Memory B cell (primary cell): ENCODE results near the gene IFNGR2.
"Not testable (repeated sequence)": the region's sequence is repeated elsewhere in the genome, so short reads cannot be mapped to it uniquely, and the experiment has no call there.

Source experiments
- ATAC-seq: fragments of 150-1000 bp; cut with Tn5 transposase; 2 replicates; pipeline ENCODE4 v1.10.0; 2021; ENCODE audit warnings: low read depth, mild to moderate bottlenecking, moderate library complexity
- DNase-seq, 2 donors: peaks; one replicate each; pipeline ENCODE4 v3.0.0; 2022; ENCODE audit warnings: low spot score in 2 of 2
- H3K27ac Mint-ChIP-seq: one replicate; pipeline ENCODE4 v1.8.0; 2022; ENCODE audit warnings: mild to moderate bottlenecking, moderate library complexity, mixed read lengths
- H3K27me3 Mint-ChIP-seq: one replicate; pipeline ENCODE4 v1.8.0; 2022; ENCODE audit warnings: mixed read lengths
- H3K36me3 Mint-ChIP-seq: one replicate; pipeline ENCODE4 v1.8.0; 2022; ENCODE audit warnings: mild to moderate bottlenecking, mixed read lengths
- H3K4me1 Mint-ChIP-seq: one replicate; pipeline ENCODE4 v1.8.0; 2022; ENCODE audit warnings: mixed read lengths
- H3K4me3 Mint-ChIP-seq: one replicate; pipeline ENCODE4 v1.8.0; 2022; ENCODE audit warnings: mild to moderate bottlenecking, moderate library complexity, mixed read lengths
- H3K9me3 Mint-ChIP-seq: one replicate; pipeline ENCODE4 v1.8.0; 2022; ENCODE audit warnings: mixed read lengths

Gene IFNGR2

DNA sequence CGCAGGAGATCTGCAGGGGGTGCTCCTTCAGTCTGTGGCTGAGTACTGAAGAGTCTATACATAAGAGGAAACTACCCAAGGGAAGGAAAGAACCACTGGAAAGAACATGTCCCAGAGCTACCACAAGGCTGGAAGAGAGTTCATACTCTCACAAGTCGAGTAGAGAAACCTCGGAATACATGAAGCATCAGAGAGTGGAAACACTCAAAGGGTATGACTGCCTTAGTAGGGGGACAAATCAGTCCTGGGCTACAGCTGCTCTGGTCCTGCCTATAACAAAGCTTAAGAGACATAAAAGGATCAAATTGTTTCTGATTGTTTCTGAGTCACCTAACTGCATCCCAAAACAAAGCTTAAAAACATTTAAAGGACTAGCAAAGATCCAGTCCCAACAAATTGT is 49.1 kb downstream of the IFNGR2 start:
- ATAC-seq (no peak), DNase-seq (no peak)
- H3K4me1 Mint-ChIP-seq, result no peaks in the 10 kb centered on the region
- H3K27me3 Mint-ChIP-seq, result no peaks in the 10 kb centered on the region
- no peak overlapping the region for H3K4me3 Mint-ChIP-seq
- no peak overlapping the region for H3K27ac Mint-ChIP-seq
- no peaks in the 10 kb centered on the region for H3K9me3 Mint-ChIP-seq
- H3K36me3 Mint-ChIP-seq, result peaks cover 12% of the 10 kb centered on the region

DNA sequence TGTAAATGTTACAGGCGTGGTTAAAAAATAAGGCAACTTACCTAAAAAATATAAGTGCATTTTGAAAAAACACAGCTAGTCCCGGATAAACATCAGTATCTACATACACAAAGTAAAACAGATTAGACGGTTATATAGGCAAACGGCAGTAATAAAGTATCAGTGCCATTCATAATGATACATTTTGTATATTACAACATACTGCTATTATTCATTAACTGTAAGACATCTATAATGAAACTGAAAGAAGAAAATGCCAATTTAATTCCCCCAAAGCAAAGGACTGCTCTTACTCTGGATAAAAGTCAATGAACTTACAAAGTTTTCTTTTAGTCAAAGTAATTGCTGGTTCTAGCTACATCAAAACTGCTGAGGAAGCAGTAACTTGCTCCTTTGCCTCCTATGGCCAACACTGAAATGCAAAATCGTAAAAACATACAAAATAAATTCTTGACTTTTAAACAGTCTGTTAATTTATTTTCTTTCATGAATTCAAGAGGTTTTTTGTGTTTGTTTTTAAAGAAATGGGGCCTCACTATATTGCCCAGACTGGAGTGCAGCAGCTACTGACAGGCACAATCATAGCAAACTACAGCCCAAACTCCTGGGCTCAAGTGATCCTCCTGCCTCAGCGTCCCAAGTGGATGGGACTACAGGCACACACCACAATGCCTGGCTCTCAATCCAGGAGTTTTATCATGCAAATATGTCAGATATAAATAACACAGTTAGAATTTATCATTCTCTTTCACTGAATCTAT is 52.7 kb downstream of the IFNGR2 start:
- no peaks in the 10 kb centered on the region for H3K27me3 Mint-ChIP-seq
- ATAC-seq (no peak), DNase-seq (no peak)
- H3K4me3 Mint-ChIP-seq, result no peak overlapping the region
- H3K36me3 Mint-ChIP-seq, result peaks cover 21% of the 10 kb centered on the region
- no peaks in the 10 kb centered on the region for H3K9me3 Mint-ChIP-seq
- H3K27ac Mint-ChIP-seq, result no peak overlapping the region
- H3K4me1 Mint-ChIP-seq, result no peaks in the 10 kb centered on the region

DNA sequence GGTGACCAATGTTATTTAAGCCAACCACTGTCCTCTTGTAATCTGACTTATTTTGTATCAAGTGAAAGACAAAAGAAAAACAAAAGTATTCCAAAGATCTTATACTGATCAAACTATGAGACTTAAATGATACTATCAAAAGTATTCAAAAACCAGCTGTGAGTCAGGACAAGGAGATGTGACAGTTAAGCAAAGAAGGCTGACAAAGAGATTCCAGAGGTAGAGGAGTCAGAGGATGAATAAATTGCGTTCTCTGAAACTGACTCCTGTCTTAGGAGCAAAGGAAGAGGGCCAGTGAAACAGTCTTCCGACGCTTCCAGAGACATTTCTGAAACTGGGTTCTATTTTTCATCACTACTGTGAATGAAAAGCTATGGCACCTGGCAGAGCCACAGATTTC is 55.6 kb downstream of the IFNGR2 start:
- H3K36me3 Mint-ChIP-seq, result peaks cover 11% of the 10 kb centered on the region
- ATAC-seq, result no peak
- no peaks in the 10 kb centered on the region for H3K9me3 Mint-ChIP-seq
- H3K4me1 Mint-ChIP-seq, result no peaks in the 10 kb centered on the region
- no peak for DNase-seq
- peak overlapping the region; percentile 55 for H3K27ac Mint-ChIP-seq
- H3K27me3 Mint-ChIP-seq, result no peaks in the 10 kb centered on the region
- H3K4me3 Mint-ChIP-seq, result no peak overlapping the region

DNA sequence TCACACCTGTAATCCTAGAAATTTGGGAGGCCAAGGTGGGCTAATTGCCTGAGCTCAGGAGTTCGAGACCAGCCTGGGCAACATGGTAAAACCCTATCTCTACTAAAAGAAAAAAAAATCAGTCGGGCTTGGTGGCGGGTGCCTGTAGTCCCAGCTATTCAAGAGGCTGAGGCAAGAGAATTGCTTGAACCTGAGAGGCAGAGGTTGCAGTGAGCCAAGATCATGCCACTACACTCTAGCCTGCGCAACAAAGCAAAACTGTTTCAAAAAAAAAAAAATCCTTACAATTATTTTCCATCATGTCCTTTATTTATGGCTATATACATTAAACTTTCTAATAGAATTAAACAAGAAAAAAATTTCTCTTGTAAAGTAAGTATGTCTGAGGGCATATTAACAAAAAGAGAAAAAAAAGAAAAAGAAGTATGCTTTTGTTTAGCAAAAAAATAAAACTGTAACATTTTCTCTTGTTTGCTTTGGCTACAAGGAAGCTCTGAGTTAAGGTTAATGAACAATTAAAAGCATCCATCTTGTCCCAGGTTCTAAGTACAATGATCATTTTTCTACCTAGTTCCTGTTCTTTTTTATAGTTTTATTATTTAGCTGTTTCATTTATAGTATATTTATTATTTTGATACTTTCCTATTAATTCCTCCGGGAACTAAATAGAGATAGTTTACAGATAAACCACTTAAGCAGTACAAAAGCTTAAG is 58.5 kb downstream of the IFNGR2 start:
- H3K36me3 Mint-ChIP-seq, result peaks cover 11% of the 10 kb centered on the region

DNA sequence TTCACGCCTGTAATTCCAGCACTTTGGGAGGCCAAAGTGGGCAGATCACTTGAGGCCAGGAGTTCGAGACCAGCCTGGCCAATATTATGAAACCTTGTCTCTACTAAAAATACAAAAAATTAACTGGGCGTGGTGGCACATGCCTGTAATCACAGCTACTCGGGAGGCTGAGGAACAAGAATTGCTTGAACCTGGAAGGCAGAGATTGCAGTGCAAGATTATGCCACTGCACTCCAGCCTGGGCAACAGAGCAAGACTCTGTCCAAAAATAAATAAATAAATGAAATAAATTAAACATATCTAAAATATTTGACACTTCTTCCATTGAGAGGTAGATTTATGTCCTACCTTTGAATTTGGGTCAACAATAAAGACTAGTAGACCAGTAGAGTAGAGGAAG is 66.0 kb downstream of the IFNGR2 start:
- DNase-seq, H3K4me1 Mint-ChIP-seq, H3K27ac Mint-ChIP-seq, H3K9me3 Mint-ChIP-seq, H3K27me3 Mint-ChIP-seq, ATAC-seq, H3K4me3 Mint-ChIP-seq: not testable (repeated sequence)
- H3K36me3 Mint-ChIP-seq, result peaks cover 11% of the 10 kb centered on the region

More for the DNA sequence above, 58.5 kb downstream of the IFNGR2 start:
- Mint-ChIP-seq H3K27me3 (no peaks in the 10 kb centered on the region), H3K4me1 (no peaks in the 10 kb centered on the region), H3K27ac (no peak overlapping the region), H3K9me3 (no peaks in the 10 kb centered on the region), H3K4me3 (no peak overlapping the region)
- ATAC-seq (no peak), DNase-seq (no peak)

- DNase-seq (no peak), ATAC-seq (no peak)
- Mint-ChIP-seq H3K4me3 (no peak overlapping the region), H3K27me3 (no peaks in the 10 kb centered on the region), H3K36me3 (peaks cover 11% of the 10 kb centered on the region), H3K27ac (no peak overlapping the region), H3K9me3 (no peaks in the 10 kb centered on the region), H3K4me1 (peaks cover 5% of the 10 kb centered on the region)
Measured at GRCh38 chr21:33470701-33471100, 67.5 kb downstream of the IFNGR2 start.

DNA sequence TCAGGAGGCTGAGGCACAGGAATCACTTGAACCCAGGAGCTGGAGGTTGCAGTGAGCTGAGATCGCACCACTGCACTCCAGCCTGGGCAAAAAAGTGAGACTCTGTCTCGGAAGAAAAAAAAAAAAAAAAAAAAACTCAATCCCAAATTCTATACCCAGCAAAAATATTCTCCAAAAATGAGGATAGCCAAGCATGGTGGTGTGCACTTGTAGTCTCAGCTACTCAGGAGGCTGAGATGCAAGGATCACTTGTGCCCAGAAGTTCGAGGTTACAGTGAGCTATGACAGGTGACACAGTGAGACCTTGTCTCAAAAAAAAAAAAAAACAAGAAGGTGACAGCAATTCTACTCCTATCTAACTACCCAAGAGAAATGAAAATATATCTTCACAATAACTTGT is 70.1 kb downstream of the IFNGR2 start:
- no peaks in the 10 kb centered on the region for H3K27me3 Mint-ChIP-seq
- peaks cover 9% of the 10 kb centered on the region for H3K4me1 Mint-ChIP-seq
- DNase-seq (no peak), ATAC-seq (no peak)
- H3K27ac Mint-ChIP-seq, result no peak overlapping the region
- H3K4me3 Mint-ChIP-seq, result no peak overlapping the region
- no peaks in the 10 kb centered on the region for H3K9me3 Mint-ChIP-seq
- H3K36me3 Mint-ChIP-seq, result peaks cover 11% of the 10 kb centered on the region

DNA sequence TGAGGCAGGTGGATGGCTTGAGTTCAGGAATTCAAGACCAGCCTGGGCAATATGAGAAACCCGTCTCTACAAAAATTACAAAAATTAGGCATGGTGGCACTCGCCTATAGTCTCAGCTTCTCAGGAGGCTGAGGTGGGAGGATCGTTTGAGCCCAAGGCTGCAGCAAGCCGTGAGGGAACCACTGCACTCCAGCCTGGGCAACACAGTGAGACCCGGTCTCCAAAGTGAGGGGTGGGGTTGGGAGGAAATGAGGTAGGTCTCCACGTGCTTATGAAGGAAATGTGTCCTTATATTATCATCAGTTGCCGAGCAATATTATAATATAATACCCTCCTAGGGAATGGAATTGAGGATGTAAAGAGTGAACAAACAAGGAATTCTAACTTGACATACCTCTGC is 73.9 kb downstream of the IFNGR2 start:
- no peak for DNase-seq
- Mint-ChIP-seq H3K27me3 (no peaks in the 10 kb centered on the region), H3K27ac (no peak overlapping the region), H3K9me3 (no peaks in the 10 kb centered on the region), H3K4me3 (no peak overlapping the region), H3K4me1 (peaks cover 21% of the 10 kb centered on the region), H3K36me3 (peaks cover 9% of the 10 kb centered on the region)
- no peak for ATAC-seq

DNA sequence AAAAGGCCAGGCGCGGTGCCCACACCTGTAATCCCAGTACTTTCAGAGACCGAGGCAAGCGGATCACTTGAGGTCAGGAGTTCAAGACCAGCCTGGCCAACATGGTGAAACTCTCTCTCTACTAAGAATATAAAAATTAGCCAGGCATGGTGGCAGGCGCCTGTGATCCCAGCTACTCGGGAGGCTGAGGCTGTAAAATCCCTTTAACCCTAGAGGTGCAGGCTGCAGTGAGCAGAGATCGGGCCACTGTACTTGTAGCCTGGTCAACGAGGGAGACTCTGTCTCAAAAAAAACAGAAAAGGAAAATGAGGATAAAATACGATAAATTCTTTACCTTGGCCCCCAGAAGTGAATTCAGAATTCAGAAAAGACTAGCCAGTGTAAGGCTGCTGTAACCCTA is 75.0 kb downstream of the IFNGR2 start:
- Mint-ChIP-seq H3K36me3 (peaks cover 5% of the 10 kb centered on the region), H3K4me3 (peak overlapping the region; percentile 88), H3K27ac (peak overlapping the region; percentile 86), H3K9me3 (no peaks in the 10 kb centered on the region), H3K27me3 (no peaks in the 10 kb centered on the region), H3K4me1 (peaks cover 21% of the 10 kb centered on the region)
- ATAC-seq (no peak), DNase-seq (no peak)

- H3K4me3 Mint-ChIP-seq, result peak overlapping the region; percentile 88
- DNase-seq (no peak), ATAC-seq (peak; percentile 19)
- no peaks in the 10 kb centered on the region for H3K27me3 Mint-ChIP-seq
- peaks cover 16% of the 10 kb centered on the region for H3K4me1 Mint-ChIP-seq
- H3K9me3 Mint-ChIP-seq, result no peaks in the 10 kb centered on the region
- peak overlapping the region; percentile 86 for H3K27ac Mint-ChIP-seq
- H3K36me3 Mint-ChIP-seq, result no peaks in the 10 kb centered on the region
Measured at GRCh38 chr21:33478935-33479678, 75.9 kb downstream of the IFNGR2 start.

- Mint-ChIP-seq H3K27ac (peak within 1 kb of the TSS; percentile 86), H3K4me3 (peak within 1 kb of the TSS; percentile 88), H3K9me3 (no peaks in the 10 kb centered on the region), H3K36me3 (no peaks in the 10 kb centered on the region), H3K27me3 (no peaks in the 10 kb centered on the region), H3K4me1 (peaks cover 16% of the 10 kb centered on the region)
- DNase-seq (peak; percentile 87), ATAC-seq (peak; percentile 83)
Measured at GRCh38 chr21:33479679-33480480, 76.7 kb downstream of the IFNGR2 start, which contains the start of gene TMEM50B. Gene TMEM50B (minus strand): TSS chr21:33479974. CDS start chr21:33468885, 11,089 bp downstream.

DNA sequence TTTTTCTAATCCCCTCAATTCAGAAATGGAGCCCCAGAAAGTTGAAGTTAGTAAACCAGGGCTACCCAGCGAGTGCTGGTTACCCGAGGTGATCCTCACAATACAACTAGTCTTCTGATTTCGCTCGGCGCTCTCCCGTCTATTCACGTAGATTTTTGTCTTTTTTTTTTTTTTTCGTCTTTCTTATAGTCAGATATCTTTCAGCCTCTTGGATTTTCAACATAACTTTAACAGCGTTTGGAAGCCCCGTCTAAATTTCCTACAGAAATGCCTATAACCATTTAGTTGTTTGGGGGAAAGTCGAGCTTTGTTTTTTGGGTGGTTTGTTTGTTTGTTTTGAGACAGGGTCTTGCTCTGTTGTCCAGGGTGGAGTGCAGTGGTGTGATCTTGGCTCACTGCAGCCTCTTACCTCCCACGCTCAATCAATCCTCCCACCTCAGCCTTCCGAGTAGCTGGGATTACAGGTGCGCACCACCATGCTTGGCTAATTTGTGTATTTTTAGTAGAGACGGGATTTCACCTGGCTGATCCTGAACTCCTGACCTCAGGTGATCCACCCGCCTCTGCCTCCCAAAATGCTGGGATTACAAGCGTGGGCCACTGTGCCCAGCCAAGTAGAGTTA is 77.4 kb downstream of the IFNGR2 start:
- peak overlapping the region; percentile 88 for H3K4me3 Mint-ChIP-seq
- ATAC-seq (no peak), DNase-seq (no peak)
- peak overlapping the region; percentile 80 for H3K27ac Mint-ChIP-seq
- no peaks in the 10 kb centered on the region for H3K36me3 Mint-ChIP-seq
- no peaks in the 10 kb centered on the region for H3K9me3 Mint-ChIP-seq
- H3K27me3 Mint-ChIP-seq, result no peaks in the 10 kb centered on the region
- H3K4me1 Mint-ChIP-seq, result peaks cover 16% of the 10 kb centered on the region

DNA sequence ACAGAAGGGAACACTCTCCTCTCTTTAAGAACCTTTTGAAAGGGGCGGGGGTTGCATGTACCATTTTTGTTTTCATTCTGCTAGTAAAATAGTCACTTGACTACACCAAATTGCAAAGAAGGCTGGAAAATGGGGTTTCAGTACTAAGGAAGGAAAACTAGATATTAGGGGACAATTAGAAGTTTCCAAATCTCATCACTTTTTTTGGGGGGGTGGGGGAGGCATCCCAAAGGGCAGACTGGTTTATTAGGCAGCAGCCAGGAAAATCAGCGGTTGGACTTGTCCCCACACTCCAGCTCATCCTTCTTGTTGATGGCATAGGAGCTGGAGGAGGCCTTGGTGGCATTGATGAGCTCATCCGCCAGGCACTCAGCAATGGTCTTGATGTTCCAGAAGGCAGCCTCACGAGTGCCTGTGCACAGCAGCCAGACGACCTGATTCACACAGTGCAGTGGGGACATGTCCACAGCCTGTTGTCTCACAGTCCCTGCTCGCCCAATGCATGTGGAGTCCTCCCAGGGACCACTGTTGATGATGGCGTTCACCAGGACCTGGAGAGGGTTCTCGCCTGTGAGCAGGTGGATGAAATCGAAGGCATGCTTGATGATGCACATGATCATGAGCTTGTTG is 78.2 kb downstream of the IFNGR2 start:
- no peaks in the 10 kb centered on the region for H3K36me3 Mint-ChIP-seq
- H3K27me3 Mint-ChIP-seq, result no peaks in the 10 kb centered on the region
- H3K27ac Mint-ChIP-seq, result no peak overlapping the region
- ATAC-seq (no peak), DNase-seq (no peak)
- H3K9me3 Mint-ChIP-seq, result no peaks in the 10 kb centered on the region
- H3K4me1 Mint-ChIP-seq, result peaks cover 16% of the 10 kb centered on the region
- H3K4me3 Mint-ChIP-seq, result peak overlapping the region; percentile 8
